IPS-NIHi11 (cell line): ENCODE data around the gene SORD.
A peak's percentile ranks its signal among the peaks of the same experiment; 100 is the strongest.
"Not testable (repeated sequence)": the region's sequence is repeated elsewhere in the genome, so short reads cannot be mapped to it uniquely, and the experiment has no call there.

Source experiments
- DNase-seq: peaks from one replicate; pipeline ENCODE4 v3.0.0; 2012; ENCODE audit warnings: mixed read lengths, low spot score

Gene SORD

GRCh38 chr15:45024649-45025048 lies 1.7 kb downstream of the SORD start:
- not testable (repeated sequence) for DNase-seq

- DNase-seq: not testable (repeated sequence)
These were observed 2.6 kb downstream of the SORD start for GRCh38 chr15:45025627-45026026.

GRCh38 chr15:45026651-45027190 lies 3.7 kb downstream of the SORD start:
- no peak for DNase-seq

- no peak for DNase-seq
These were observed 4.2 kb downstream of the SORD start for GRCh38 chr15:45027220-45027619.

GRCh38 chr15:45030743-45031142 lies 7.7 kb downstream of the SORD start:
- DNase-seq: no peak

GRCh38 chr15:45031522-45032028 lies 8.6 kb downstream of the SORD start:
- DNase-seq: not testable (repeated sequence)

GRCh38 chr15:45032501-45032900 lies 9.5 kb downstream of the SORD start:
- DNase-seq: not testable (repeated sequence)

- not testable (repeated sequence) for DNase-seq
These were observed 11.1 kb downstream of the SORD start for GRCh38 chr15:45034087-45034486.

- not testable (repeated sequence) for DNase-seq
These were observed 11.8 kb downstream of the SORD start for GRCh38 chr15:45034600-45035375.

- DNase-seq: peak; percentile 34
These were observed 14.1 kb downstream of the SORD start for GRCh38 chr15:45036812-45037781.

GRCh38 chr15:45037936-45038335 lies 14.9 kb downstream of the SORD start:
- DNase-seq: no peak

- not testable (repeated sequence) for DNase-seq
These were observed 17.4 kb downstream of the SORD start for GRCh38 chr15:45040396-45040795.

- DNase-seq: not testable (repeated sequence)
These were observed 18.5 kb downstream of the SORD start for GRCh38 chr15:45041538-45041937.

- not testable (repeated sequence) for DNase-seq
These were observed 19.9 kb downstream of the SORD start for GRCh38 chr15:45042859-45043258.

GRCh38 chr15:45044270-45044669 lies 21.3 kb downstream of the SORD start:
- not testable (repeated sequence) for DNase-seq

- DNase-seq: not testable (repeated sequence)
These were observed 25.4 kb downstream of the SORD start for GRCh38 chr15:45048449-45048793.

GRCh38 chr15:45048794-45049631 lies 26.0 kb downstream of the SORD start:
- no peak for DNase-seq

- no peak for DNase-seq
These were observed 27.6 kb downstream of the SORD start for GRCh38 chr15:45050587-45050986.

GRCh38 chr15:45052676-45053075 lies 29.7 kb downstream of the SORD start:
- not testable (repeated sequence) for DNase-seq

- not testable (repeated sequence) for DNase-seq
These were observed 36.0 kb downstream of the SORD start for GRCh38 chr15:45058690-45059675.
